ENCODE data around the gene EFNB2.

DNA sequence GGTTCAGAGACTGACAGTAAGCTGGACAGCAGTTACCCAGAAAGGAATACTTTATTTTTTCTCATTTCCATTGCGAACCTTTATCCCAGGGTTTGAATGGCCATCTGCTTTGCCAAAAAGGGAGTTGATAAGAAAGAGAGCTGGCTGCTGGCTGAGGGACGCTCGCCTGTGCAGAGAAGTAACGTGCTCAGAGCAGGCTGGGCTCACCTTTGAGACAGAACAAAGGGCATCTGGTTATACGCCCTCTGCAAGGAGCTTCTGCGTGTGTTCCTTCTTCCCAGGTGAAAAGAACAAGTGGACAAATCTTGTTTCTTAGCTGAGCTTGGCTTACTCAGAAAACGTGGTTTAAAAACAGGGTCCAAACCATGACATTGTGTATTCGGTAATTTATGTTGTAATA, 47.4 kb downstream of the EFNB2 start:
- TF ChIP-seq, protein P1, sequence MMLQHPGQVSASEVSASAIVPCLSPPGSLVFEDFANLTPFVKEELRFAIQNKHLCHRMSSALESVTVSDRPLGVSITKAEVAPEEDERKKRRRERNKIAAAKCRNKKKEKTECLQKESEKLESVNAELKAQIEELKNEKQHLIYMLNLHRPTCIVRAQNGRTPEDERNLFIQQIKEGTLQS (CRISPR knock-in tag; conservative IDR thresholded peaks at IDR 0.05), result no peak
- TF ChIP-seq HMGA2 (CRISPR knock-in tag; IDR thresholded peaks at IDR 0.05) (no peak), IRF2 (CRISPR knock-in tag; IDR thresholded peaks at IDR 0.05; ENCODE audit: borderline replicate concordance, low read depth) (no peak), ZNF121 (CRISPR knock-in tag; IDR thresholded peaks at IDR 0.05) (no peak), CREB1 (CRISPR knock-in tag; IDR thresholded peaks at IDR 0.05) (no peak), TEAD1 (CRISPR knock-in tag; IDR thresholded peaks at IDR 0.05) (no peak)
- TF ChIP-seq, protein P2, sequence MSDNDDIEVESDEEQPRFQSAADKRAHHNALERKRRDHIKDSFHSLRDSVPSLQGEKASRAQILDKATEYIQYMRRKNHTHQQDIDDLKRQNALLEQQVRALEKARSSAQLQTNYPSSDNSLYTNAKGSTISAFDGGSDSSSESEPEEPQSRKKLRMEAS (CRISPR knock-in tag; IDR thresholded peaks at IDR 0.05), result no peak
- TF ChIP-seq, protein P3, sequence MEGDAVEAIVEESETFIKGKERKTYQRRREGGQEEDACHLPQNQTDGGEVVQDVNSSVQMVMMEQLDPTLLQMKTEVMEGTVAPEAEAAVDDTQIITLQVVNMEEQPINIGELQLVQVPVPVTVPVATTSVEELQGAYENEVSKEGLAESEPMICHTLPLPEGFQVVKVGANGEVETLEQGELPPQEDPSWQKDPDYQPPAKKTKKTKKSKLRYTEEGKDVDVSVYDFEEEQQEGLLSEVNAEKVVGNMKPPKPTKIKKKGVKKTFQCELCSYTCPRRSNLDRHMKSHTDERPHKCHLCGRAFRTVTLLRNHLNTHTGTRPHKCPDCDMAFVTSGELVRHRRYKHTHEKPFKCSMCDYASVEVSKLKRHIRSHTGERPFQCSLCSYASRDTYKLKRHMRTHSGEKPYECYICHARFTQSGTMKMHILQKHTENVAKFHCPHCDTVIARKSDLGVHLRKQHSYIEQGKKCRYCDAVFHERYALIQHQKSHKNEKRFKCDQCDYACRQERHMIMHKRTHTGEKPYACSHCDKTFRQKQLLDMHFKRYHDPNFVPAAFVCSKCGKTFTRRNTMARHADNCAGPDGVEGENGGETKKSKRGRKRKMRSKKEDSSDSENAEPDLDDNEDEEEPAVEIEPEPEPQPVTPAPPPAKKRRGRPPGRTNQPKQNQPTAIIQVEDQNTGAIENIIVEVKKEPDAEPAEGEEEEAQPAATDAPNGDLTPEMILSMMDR (IDR thresholded peaks at IDR 0.05), result no peak
- TF ChIP-seq, protein P4, sequence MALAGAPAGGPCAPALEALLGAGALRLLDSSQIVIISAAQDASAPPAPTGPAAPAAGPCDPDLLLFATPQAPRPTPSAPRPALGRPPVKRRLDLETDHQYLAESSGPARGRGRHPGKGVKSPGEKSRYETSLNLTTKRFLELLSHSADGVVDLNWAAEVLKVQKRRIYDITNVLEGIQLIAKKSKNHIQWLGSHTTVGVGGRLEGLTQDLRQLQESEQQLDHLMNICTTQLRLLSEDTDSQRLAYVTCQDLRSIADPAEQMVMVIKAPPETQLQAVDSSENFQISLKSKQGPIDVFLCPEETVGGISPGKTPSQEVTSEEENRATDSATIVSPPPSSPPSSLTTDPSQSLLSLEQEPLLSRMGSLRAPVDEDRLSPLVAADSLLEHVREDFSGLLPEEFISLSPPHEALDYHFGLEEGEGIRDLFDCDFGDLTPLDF (CRISPR knock-in tag; IDR thresholded peaks at IDR 0.05), result no peak

Data from WTC11 (cell line).